ENCODE results near the gene RAET1E.

The RAET1E gene

GRCh38 chr6:149881066-149881766, 16.7 kb downstream of the RAET1E start:
- H3K4me3 ChIP-seq (ENCODE audit: control insufficient read depth, low read depth, low read length): no peak overlapping the region
- no peak for DNase-seq (ENCODE audit: low read depth)
- no peak for TF ChIP-seq CTCF (conservative IDR thresholded peaks at IDR 0.05; ENCODE audit: control insufficient read depth, insufficient read depth, low read depth, low read length)

GRCh38 chr6:149877659-149878058, 20.3 kb downstream of the RAET1E start:
- no peak for TF ChIP-seq CTCF (conservative IDR thresholded peaks at IDR 0.05; ENCODE audit: control insufficient read depth, insufficient read depth, low read depth, low read length)
- no peak for DNase-seq (ENCODE audit: low read depth)
- no peak overlapping the region for H3K4me3 ChIP-seq (ENCODE audit: control insufficient read depth, low read depth, low read length)

GRCh38 chr6:149876241-149876933, 21.5 kb downstream of the RAET1E start:
- DNase-seq (ENCODE audit: low read depth): peak; percentile 34
- H3K4me3 ChIP-seq (ENCODE audit: control insufficient read depth, low read depth, low read length): no peak overlapping the region
- no peak for TF ChIP-seq CTCF (conservative IDR thresholded peaks at IDR 0.05; ENCODE audit: control insufficient read depth, insufficient read depth, low read depth, low read length)

- TF ChIP-seq CTCF (conservative IDR thresholded peaks at IDR 0.05; ENCODE audit: control insufficient read depth, insufficient read depth, low read depth, low read length): no peak
- no peak for DNase-seq (ENCODE audit: low read depth)
- H3K4me3 ChIP-seq (ENCODE audit: control insufficient read depth, low read depth, low read length): no peak overlapping the region
Measured at GRCh38 chr6:149872233-149872632, 25.7 kb downstream of the RAET1E start.

- TF ChIP-seq CTCF (conservative IDR thresholded peaks at IDR 0.05; ENCODE audit: control insufficient read depth, insufficient read depth, low read depth, low read length): no peak
- DNase-seq (ENCODE audit: low read depth): no peak
- no peak overlapping the region for H3K4me3 ChIP-seq (ENCODE audit: control insufficient read depth, low read depth, low read length)
Measured at GRCh38 chr6:149871182-149871581, 26.7 kb downstream of the RAET1E start.

GRCh38 chr6:149869275-149869892, 28.5 kb downstream of the RAET1E start:
- no peak overlapping the region for H3K4me3 ChIP-seq (ENCODE audit: control insufficient read depth, low read depth, low read length)
- DNase-seq (ENCODE audit: low read depth): no peak
- no peak for TF ChIP-seq CTCF (conservative IDR thresholded peaks at IDR 0.05; ENCODE audit: control insufficient read depth, insufficient read depth, low read depth, low read length)

Data from fibroblast of mammary gland (primary cell).